ENCODE results near the gene LCOR.

Gene LCOR

DNA sequence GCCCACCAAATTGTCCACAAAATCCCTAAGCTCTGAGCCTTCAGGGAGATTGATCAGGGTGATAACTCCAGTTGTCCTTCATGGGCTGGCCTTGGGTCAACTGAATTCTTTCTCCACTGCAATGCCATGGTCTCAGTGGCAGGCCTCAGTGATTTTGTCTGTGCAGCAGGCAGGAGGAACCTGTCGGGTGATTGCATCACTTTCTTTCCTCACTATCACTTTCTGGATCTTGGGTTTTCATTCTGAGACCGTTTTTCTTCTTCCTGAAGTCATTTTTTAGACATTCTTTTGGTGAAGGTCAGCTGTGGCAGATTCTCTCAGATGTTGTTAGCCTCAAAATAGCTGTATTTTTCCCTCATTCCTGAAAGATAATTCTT is 28.8 kb upstream of the LCOR start:
- TF ChIP-seq, protein P1, sequence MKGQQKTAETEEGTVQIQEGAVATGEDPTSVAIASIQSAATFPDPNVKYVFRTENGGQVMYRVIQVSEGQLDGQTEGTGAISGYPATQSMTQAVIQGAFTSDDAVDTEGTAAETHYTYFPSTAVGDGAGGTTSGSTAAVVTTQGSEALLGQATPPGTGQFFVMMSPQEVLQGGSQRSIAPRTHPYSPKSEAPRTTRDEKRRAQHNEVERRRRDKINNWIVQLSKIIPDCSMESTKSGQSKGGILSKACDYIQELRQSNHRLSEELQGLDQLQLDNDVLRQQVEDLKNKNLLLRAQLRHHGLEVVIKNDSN (IDR thresholded peaks at IDR 0.05) = no peak
- TF ChIP-seq, protein P2, sequence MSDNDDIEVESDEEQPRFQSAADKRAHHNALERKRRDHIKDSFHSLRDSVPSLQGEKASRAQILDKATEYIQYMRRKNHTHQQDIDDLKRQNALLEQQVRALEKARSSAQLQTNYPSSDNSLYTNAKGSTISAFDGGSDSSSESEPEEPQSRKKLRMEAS (IDR thresholded peaks at IDR 0.05) = no peak
- no peak for TF ChIP-seq TEAD4 (IDR thresholded peaks at IDR 0.05)
- no peak for TF ChIP-seq EP300 (IDR thresholded peaks at IDR 0.05; ENCODE audit: borderline replicate concordance)
- no peak for TF ChIP-seq EGR1 (IDR thresholded peaks at IDR 0.05)
- TF ChIP-seq CEBPB (IDR thresholded peaks at IDR 0.05) = no peak
- TF ChIP-seq CREB1 (IDR thresholded peaks at IDR 0.05; ENCODE audit: low read depth) = no peak
- TF ChIP-seq RAD21 (IDR thresholded peaks at IDR 0.05; ENCODE audit: low read depth) = no peak
- no peak for TF ChIP-seq ZBTB7A (IDR thresholded peaks at IDR 0.05; ENCODE audit: low read depth)
- TF ChIP-seq FOXM1 (IDR thresholded peaks at IDR 0.05; ENCODE audit: borderline replicate concordance, low read depth) = no peak
- TF ChIP-seq, protein P3, sequence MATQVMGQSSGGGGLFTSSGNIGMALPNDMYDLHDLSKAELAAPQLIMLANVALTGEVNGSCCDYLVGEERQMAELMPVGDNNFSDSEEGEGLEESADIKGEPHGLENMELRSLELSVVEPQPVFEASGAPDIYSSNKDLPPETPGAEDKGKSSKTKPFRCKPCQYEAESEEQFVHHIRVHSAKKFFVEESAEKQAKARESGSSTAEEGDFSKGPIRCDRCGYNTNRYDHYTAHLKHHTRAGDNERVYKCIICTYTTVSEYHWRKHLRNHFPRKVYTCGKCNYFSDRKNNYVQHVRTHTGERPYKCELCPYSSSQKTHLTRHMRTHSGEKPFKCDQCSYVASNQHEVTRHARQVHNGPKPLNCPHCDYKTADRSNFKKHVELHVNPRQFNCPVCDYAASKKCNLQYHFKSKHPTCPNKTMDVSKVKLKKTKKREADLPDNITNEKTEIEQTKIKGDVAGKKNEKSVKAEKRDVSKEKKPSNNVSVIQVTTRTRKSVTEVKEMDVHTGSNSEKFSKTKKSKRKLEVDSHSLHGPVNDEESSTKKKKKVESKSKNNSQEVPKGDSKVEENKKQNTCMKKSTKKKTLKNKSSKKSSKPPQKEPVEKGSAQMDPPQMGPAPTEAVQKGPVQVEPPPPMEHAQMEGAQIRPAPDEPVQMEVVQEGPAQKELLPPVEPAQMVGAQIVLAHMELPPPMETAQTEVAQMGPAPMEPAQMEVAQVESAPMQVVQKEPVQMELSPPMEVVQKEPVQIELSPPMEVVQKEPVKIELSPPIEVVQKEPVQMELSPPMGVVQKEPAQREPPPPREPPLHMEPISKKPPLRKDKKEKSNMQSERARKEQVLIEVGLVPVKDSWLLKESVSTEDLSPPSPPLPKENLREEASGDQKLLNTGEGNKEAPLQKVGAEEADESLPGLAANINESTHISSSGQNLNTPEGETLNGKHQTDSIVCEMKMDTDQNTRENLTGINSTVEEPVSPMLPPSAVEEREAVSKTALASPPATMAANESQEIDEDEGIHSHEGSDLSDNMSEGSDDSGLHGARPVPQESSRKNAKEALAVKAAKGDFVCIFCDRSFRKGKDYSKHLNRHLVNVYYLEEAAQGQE (IDR thresholded peaks at IDR 0.05; ENCODE audit: low read depth) = no peak
- TF ChIP-seq TCF12 (IDR thresholded peaks at IDR 0.05; ENCODE audit: low read depth) = no peak
- TF ChIP-seq YY1 (IDR thresholded peaks at IDR 0.05; ENCODE audit: low read depth) = no peak
- no peak for TF ChIP-seq NFIC (IDR thresholded peaks at IDR 0.05)
- TF ChIP-seq TAF1 (IDR thresholded peaks at IDR 0.05; ENCODE audit: low read depth) = no peak

DNA sequence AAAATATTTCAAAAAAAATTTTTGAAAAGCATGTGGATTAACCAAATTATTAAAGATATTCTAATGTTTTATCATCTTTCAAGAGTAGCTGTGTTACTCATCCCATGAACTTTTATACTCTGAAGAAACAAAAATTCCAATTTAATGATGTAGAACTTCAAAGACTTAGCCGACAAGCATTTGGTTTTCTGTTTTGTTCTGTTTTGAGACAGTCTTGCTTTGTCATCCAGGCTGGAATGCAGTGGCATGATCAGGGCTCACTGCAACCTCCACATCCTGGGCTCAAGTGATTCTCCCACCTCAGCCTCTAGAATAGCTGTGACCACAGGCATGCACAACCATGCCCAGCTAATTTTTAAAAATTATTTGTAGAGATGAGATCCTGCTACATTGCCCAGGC is 17.8 kb upstream of the LCOR start:
- TF ChIP-seq TEAD4 (IDR thresholded peaks at IDR 0.05) = peak; percentile 44; the same call in 1 of the 2 replicates
- TF ChIP-seq TCF12 (IDR thresholded peaks at IDR 0.05; ENCODE audit: low read depth) = no peak

DNA sequence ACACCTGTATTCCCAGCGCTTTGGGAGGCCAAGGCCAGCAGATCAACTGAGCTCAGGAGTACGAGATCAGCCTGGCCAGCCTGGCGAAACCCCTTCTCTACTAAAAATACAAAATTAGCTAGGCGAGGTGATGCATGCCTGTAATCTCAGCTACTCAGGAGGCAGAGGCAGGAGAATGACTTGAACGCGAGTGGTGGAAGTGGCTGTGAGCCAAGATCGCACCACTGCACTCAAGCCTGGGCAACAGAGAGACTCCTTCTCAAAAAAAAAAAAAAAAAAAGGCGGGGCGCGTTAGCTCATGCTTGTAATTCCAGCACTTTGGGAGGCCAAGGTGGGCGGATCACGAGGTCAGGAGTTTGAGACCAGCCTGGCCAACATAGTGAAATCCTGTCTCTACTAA is 13.1 kb upstream of the LCOR start:
- TF ChIP-seq EGR1 (IDR thresholded peaks at IDR 0.05) = peak; percentile 52; the same call in 1 of the 2 replicates

DNA sequence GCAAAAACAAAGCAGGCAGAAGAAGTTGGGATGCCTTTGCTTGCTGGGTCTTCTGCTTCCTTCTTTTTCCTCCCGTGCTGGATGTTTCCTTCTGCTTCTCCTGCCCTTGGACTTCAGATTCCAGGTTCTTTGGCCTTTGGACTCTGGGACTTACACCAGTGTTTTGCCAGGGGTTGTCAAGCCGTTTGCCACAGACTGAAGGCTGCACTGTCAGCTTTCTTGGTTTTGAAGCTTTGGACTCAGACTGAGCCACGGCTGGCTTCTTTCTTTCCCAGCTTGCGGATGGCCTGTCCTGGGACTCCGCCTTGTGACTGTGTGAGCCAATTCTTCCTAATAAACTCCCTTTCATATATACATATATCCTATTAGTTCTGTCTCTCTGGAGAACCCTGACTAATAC is 11.3 kb upstream of the LCOR start:
- TF ChIP-seq YY1 (IDR thresholded peaks at IDR 0.05; ENCODE audit: low read depth) (no peak), TCF12 (IDR thresholded peaks at IDR 0.05; ENCODE audit: low read depth) (no peak), RAD21 (IDR thresholded peaks at IDR 0.05; ENCODE audit: low read depth) (no peak)
- TF ChIP-seq, protein P2 (IDR thresholded peaks at IDR 0.05) = no peak

DNA sequence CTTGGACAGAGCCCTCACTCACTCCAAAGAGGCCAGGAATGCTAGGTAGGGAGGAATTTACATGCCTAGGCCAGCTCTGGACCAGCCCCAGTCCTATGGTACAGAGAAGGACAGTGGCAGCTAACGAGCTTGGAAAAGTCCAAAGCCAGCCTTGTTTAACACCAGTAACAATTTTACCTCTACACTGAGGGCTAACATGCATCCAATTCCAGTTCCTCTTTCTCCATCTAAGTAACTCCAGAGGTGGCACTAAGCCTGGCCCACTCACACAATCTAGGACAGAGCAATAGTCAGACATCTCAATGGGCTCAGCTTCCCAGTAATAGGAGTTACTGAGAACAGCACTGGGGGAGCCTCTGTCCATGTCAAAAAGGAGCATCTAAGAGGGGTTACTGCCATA is 5.7 kb upstream of the LCOR start:
- TF ChIP-seq RAD21 (IDR thresholded peaks at IDR 0.05; ENCODE audit: low read depth) = no peak
- no peak for TF ChIP-seq TAF1 (IDR thresholded peaks at IDR 0.05; ENCODE audit: low read depth)
- no peak for TF ChIP-seq CREB1 (IDR thresholded peaks at IDR 0.05; ENCODE audit: low read depth)
- no peak for TF ChIP-seq FOXM1 (IDR thresholded peaks at IDR 0.05; ENCODE audit: borderline replicate concordance, low read depth)
- no peak for TF ChIP-seq NFIC (IDR thresholded peaks at IDR 0.05)
- TF ChIP-seq TEAD4 (IDR thresholded peaks at IDR 0.05) = no peak
- TF ChIP-seq EP300 (IDR thresholded peaks at IDR 0.05; ENCODE audit: borderline replicate concordance) = no peak
- no peak for TF ChIP-seq CEBPB (IDR thresholded peaks at IDR 0.05)
- TF ChIP-seq, protein P3 (IDR thresholded peaks at IDR 0.05; ENCODE audit: low read depth) = no peak
- TF ChIP-seq, protein P1 (IDR thresholded peaks at IDR 0.05) = no peak
- no peak for TF ChIP-seq YY1 (IDR thresholded peaks at IDR 0.05; ENCODE audit: low read depth)
- TF ChIP-seq ZBTB7A (IDR thresholded peaks at IDR 0.05; ENCODE audit: low read depth) = no peak
- TF ChIP-seq TCF12 (IDR thresholded peaks at IDR 0.05; ENCODE audit: low read depth) = no peak
- TF ChIP-seq, protein P2 (IDR thresholded peaks at IDR 0.05) = no peak
- no peak for TF ChIP-seq EGR1 (IDR thresholded peaks at IDR 0.05)

DNA sequence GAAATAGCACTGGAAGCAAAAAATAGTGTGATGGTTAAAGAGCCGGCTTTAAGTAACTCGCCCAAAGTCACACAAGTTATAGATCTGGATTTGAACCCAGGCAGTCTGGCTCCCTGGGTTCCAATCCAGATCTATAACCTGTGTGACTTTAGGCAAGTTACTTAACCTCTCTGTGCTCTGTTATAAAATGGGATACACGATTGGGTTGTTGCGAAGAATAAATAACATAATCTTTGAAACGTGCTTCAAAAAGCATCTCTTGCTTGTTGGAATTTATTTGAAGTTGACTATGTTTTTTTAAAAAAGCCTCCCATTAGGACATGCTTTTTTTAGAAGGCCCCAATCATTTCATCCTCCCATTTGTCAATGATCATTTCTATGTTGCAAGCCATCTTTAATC is 3.5 kb upstream of the LCOR start:
- TF ChIP-seq, protein P1 (IDR thresholded peaks at IDR 0.05) = no peak
- TF ChIP-seq RAD21 (IDR thresholded peaks at IDR 0.05; ENCODE audit: low read depth) = no peak
- no peak for TF ChIP-seq YY1 (IDR thresholded peaks at IDR 0.05; ENCODE audit: low read depth)
- no peak for TF ChIP-seq ZBTB7A (IDR thresholded peaks at IDR 0.05; ENCODE audit: low read depth)
- TF ChIP-seq EGR1 (IDR thresholded peaks at IDR 0.05) = no peak
- TF ChIP-seq, protein P3 (IDR thresholded peaks at IDR 0.05; ENCODE audit: low read depth) = no peak
- no peak for TF ChIP-seq EP300 (IDR thresholded peaks at IDR 0.05; ENCODE audit: borderline replicate concordance)
- no peak for TF ChIP-seq TAF1 (IDR thresholded peaks at IDR 0.05; ENCODE audit: low read depth)
- no peak for TF ChIP-seq CREB1 (IDR thresholded peaks at IDR 0.05; ENCODE audit: low read depth)
- TF ChIP-seq, protein P2 (IDR thresholded peaks at IDR 0.05) = no peak
- no peak for TF ChIP-seq FOXM1 (IDR thresholded peaks at IDR 0.05; ENCODE audit: borderline replicate concordance, low read depth)
- TF ChIP-seq CEBPB (IDR thresholded peaks at IDR 0.05) = no peak
- TF ChIP-seq NFIC (IDR thresholded peaks at IDR 0.05) = no peak
- no peak for TF ChIP-seq TCF12 (IDR thresholded peaks at IDR 0.05; ENCODE audit: low read depth)
- no peak for TF ChIP-seq TEAD4 (IDR thresholded peaks at IDR 0.05)
